Neural cell (in vitro differentiated cells): Measurements from ENCODE around the gene EVX1.

Experiments used
- EP300 ChIP-seq: fragments of 450-650 bp; conservative IDR thresholded peaks from 2 replicates; pipeline ENCODE4 v1.6.1; 2014; ENCODE audit warnings: antibody characterized with exemption, mild to moderate bottlenecking, moderate library complexity; ENCODE audit not compliant: poor library complexity, severe bottlenecking
- EZH2 ChIP-seq: fragments of 200-600, 300-800 bp; shearing (Covaris generic), sonication (generic); IDR thresholded peaks from 2 replicates; pipeline ENCODE4 v1.6.1; 2014; ENCODE audit warnings: antibody characterized with exemption, low read length, borderline replicate concordance, mild to moderate bottlenecking; ENCODE audit not compliant: insufficient read depth, poor library complexity, severe bottlenecking
- MXI1 ChIP-seq: fragments of 450-650 bp; conservative IDR thresholded peaks from 2 replicates; pipeline ENCODE4 v1.6.1; 2014; ENCODE audit warnings: antibody characterized with exemption, mild to moderate bottlenecking; ENCODE audit not compliant: poor library complexity, severe bottlenecking
- POLR2AphosphoS5 ChIP-seq: IDR thresholded peaks from 2 replicates; pipeline ENCODE4 v1.6.1; 2012
- RAD21 ChIP-seq: fragments of 450-650 bp; conservative IDR thresholded peaks from 2 replicates; pipeline ENCODE4 v1.6.1; 2014; ENCODE audit warnings: antibody characterized with exemption, mild to moderate bottlenecking, moderate library complexity
- SMC3 ChIP-seq: fragments of 450-650 bp; conservative IDR thresholded peaks from 2 replicates; pipeline ENCODE4 v1.6.1; 2014; ENCODE audit warnings: antibody characterized with exemption, mild to moderate bottlenecking, moderate library complexity; ENCODE audit not compliant: poor library complexity
- TAF1 ChIP-seq: IDR thresholded peaks from 2 replicates; pipeline ENCODE4 v1.6.1; 2012; ENCODE audit warnings: low read depth
- TF ChIP-seq, protein P1 (sequence below): fragments of 450-650 bp; IDR thresholded peaks from 2 replicates; pipeline ENCODE4 v1.5.1; 2014; ENCODE audit warnings: antibody characterized with exemption, mild to moderate bottlenecking, moderate library complexity; ENCODE audit not compliant: poor library complexity, severe bottlenecking
- TF ChIP-seq, protein P2 (sequence below): IDR thresholded peaks from 2 replicates; pipeline ENCODE4 v1.6.1; 2012; ENCODE audit warnings: borderline replicate concordance

DNA sequence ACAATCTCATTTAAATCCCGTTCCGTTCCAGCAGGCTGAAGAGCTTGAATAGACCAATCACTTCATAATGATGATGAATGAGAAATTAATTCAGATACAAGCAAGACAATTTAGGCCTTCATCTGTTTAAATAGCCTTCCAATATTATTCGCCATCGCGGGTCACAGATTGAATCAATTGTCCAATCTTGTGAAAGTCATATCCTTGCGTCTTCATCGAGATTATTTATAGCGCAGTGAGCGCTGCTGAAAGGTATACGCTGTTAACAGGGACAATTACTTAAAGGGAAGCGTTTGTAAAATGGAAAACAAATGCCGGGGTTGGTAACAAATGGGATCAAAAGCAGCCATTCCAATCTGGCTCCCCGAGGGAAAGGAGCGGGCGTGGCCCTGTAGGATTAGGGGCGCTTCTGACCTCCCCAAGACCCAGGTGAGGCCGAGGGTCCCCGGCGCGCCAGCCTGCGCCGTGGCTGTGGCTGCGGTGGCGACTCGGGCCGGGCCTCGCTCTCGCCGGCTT lies 8.6 kb downstream of the EVX1 start:
- TF ChIP-seq, protein P1, sequence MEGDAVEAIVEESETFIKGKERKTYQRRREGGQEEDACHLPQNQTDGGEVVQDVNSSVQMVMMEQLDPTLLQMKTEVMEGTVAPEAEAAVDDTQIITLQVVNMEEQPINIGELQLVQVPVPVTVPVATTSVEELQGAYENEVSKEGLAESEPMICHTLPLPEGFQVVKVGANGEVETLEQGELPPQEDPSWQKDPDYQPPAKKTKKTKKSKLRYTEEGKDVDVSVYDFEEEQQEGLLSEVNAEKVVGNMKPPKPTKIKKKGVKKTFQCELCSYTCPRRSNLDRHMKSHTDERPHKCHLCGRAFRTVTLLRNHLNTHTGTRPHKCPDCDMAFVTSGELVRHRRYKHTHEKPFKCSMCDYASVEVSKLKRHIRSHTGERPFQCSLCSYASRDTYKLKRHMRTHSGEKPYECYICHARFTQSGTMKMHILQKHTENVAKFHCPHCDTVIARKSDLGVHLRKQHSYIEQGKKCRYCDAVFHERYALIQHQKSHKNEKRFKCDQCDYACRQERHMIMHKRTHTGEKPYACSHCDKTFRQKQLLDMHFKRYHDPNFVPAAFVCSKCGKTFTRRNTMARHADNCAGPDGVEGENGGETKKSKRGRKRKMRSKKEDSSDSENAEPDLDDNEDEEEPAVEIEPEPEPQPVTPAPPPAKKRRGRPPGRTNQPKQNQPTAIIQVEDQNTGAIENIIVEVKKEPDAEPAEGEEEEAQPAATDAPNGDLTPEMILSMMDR: no peak
- TF ChIP-seq RAD21 (no peak), EZH2 (no peak), POLR2AphosphoS5 (no peak), EP300 (no peak), TAF1 (no peak), SMC3 (no peak), MXI1 (no peak)
- TF ChIP-seq, protein P2, sequence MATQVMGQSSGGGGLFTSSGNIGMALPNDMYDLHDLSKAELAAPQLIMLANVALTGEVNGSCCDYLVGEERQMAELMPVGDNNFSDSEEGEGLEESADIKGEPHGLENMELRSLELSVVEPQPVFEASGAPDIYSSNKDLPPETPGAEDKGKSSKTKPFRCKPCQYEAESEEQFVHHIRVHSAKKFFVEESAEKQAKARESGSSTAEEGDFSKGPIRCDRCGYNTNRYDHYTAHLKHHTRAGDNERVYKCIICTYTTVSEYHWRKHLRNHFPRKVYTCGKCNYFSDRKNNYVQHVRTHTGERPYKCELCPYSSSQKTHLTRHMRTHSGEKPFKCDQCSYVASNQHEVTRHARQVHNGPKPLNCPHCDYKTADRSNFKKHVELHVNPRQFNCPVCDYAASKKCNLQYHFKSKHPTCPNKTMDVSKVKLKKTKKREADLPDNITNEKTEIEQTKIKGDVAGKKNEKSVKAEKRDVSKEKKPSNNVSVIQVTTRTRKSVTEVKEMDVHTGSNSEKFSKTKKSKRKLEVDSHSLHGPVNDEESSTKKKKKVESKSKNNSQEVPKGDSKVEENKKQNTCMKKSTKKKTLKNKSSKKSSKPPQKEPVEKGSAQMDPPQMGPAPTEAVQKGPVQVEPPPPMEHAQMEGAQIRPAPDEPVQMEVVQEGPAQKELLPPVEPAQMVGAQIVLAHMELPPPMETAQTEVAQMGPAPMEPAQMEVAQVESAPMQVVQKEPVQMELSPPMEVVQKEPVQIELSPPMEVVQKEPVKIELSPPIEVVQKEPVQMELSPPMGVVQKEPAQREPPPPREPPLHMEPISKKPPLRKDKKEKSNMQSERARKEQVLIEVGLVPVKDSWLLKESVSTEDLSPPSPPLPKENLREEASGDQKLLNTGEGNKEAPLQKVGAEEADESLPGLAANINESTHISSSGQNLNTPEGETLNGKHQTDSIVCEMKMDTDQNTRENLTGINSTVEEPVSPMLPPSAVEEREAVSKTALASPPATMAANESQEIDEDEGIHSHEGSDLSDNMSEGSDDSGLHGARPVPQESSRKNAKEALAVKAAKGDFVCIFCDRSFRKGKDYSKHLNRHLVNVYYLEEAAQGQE: no peak
